ENCODE results near the gene CLBA1. TPM values are rescaled to one million over a fixed set of nuclear protein-coding genes. Genes with fewer than 3 reads are reported as not detected.
A peak's percentile ranks its signal among the peaks of the same experiment; 100 is the strongest.

Gene CLBA1
- total and polyA plus RNA-seq, 8 donors = 7.1 to 17.2 (median 13.3) TPM

- peak in 1 of 4 donors; percentile 71 for DNase-seq
- ATAC-seq = no peak
- intact Hi-C loops (cut with DNase I) = no loop called here
Measured at GRCh38 chr14:104953896-104954656, 31.5 kb upstream of the CLBA1 start.

GRCh38 chr14:104954746-104955395 is 30.7 kb upstream of the CLBA1 start:
- Histone ChIP-seq H3K4me1 (no peaks in the 10 kb centered on the region), H3K9me3 (no peaks in the 10 kb centered on the region), H3K27me3 (peaks cover 0 to 5% of the 10 kb centered on the region in 2 donors), H3K4me3 (no peak overlapping the region), H3K27ac (no peak overlapping the region), H3K36me3 (no peaks in the 10 kb centered on the region)
- DNase-seq = peak in 1 of 4 donors; percentile 54
- no peak for TF ChIP-seq CTCF (IDR thresholded peaks at IDR 0.05)
- intact Hi-C loops (cut with DNase I) = no loop called here
- no peak for ATAC-seq

More at GRCh38 chr14:104953896-104954656, 31.5 kb upstream of the CLBA1 start:
- Histone ChIP-seq H3K9me3 (no peaks in the 10 kb centered on the region), H3K4me1 (no peaks in the 10 kb centered on the region), H3K27me3 (peaks cover 0 to 5% of the 10 kb centered on the region in 2 donors), H3K36me3 (no peaks in the 10 kb centered on the region), H3K27ac (no peak overlapping the region), H3K4me3 (no peak overlapping the region)
- no peak for TF ChIP-seq CTCF (IDR thresholded peaks at IDR 0.05)

GRCh38 chr14:104955396-104955770 is 30.2 kb upstream of the CLBA1 start:
- peaks cover 0 to 5% of the 10 kb centered on the region in 2 donors for H3K27me3 ChIP-seq
- H3K4me1 ChIP-seq = no peaks in the 10 kb centered on the region
- H3K27ac ChIP-seq = no peak overlapping the region
- no peak for TF ChIP-seq CTCF (IDR thresholded peaks at IDR 0.05)
- no peaks in the 10 kb centered on the region for H3K36me3 ChIP-seq
- H3K9me3 ChIP-seq = no peaks in the 10 kb centered on the region
- no peak overlapping the region for H3K4me3 ChIP-seq
- intact Hi-C loops (cut with DNase I) = no loop called here
- no peak for DNase-seq
- no peak for ATAC-seq

- H3K36me3 ChIP-seq = no peaks in the 10 kb centered on the region
- no peak overlapping the region for H3K27ac ChIP-seq
- no peak for TF ChIP-seq CTCF (IDR thresholded peaks at IDR 0.05)
- H3K4me1 ChIP-seq = no peaks in the 10 kb centered on the region
- H3K27me3 ChIP-seq = peaks cover 0 to 5% of the 10 kb centered on the region in 2 donors
- ATAC-seq = no peak
- no peak for DNase-seq
- H3K4me3 ChIP-seq = no peak overlapping the region
- H3K9me3 ChIP-seq = no peaks in the 10 kb centered on the region
- intact Hi-C loops (cut with DNase I) = no loop called here
Measured at GRCh38 chr14:104956290-104956890, 29.2 kb upstream of the CLBA1 start.

Measured in left lung (tissue), 10 donors.